Tongue (tissue), 2 donors: ENCODE data around the gene SATB2. TPM values are rescaled to one million over a fixed set of nuclear protein-coding genes. Genes with fewer than 3 reads are reported as not detected.

ENCODE experiments used
- DNase-seq: peaks from one replicate; pipeline ENCODE4 v3.0.0-alpha.2; 2015
- total RNA-seq: library from RNA; depleted of rRNA; stranded (reverse); fragments of >200 nt; gene quantifications from one replicate; pipeline ENCODE4 v1.2.3, GENCODE V29; 2014

SATB2 gene
- 23.1 TPM for total RNA-seq

- peak; percentile 63 for DNase-seq
Measured at GRCh38 chr2:199457147-199458008, at the start of gene SATB2. SATB2 (minus strand) TSS chr2:199457939; CDS start chr2:199456037, 1,902 bp downstream.

- no peak for DNase-seq
Measured at GRCh38 chr2:199505755-199506403, 48.1 kb upstream of the SATB2 start.

GRCh38 chr2:199503148-199503547, 45.4 kb upstream of the SATB2 start:
- DNase-seq = no peak

DNA sequence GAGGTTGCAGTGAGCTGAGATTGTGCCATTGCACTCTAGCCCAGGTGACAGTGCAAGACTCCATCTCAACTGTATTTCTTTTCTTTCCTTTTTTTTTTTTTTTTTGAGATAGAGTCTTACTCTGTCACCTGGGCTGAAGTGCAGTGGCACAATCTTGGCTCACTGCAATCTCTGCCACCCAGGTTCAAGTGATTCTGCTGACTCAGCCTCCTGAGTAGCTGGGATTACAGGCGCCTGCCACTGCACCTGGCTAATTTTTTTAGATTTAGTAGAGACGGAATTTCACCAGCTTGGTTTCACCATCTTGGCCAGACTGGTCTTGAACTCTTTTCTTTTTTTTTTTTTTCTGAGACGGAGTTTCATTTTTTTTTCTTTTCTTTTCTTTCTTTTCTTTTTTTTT, 41.3 kb upstream of the SATB2 start:
- DNase-seq = no peak

DNA sequence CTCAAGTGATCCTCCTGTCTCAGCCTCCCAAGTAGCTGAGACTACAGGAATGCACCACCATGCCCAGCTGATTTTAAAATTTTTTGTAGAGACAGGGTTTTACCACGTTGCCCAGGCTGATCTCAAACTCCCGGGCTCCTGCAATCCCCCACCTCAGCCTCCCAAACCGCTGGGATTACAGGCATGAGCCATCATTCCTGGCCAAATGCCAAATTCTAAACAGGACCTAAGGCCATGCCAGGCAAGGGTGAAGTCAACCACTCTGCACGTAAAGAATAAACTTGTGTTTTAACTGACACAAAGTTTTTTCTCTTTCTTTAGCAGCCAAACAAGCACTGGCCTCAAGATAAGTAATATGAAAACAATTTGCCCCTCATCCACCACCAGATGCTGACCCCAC, 37.4 kb upstream of the SATB2 start:
- no peak for DNase-seq

DNA sequence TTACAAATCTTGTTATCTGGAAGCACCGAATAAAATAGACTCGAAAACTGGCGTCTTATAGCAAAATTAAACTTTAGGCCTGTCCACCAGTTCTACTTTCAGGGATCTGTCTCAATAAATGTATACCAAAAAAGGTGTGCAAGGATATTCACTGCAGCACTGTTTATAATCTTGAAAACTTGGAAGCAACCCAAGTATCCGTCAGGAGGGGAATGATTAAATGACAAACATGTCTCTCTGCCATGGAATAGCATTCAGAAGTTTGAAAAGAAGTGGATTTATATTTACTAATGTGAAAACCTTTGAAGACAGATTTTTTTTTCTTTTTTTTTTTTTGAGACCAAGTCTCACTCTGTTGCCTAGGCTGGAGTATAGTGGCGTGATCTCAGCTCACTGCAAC, 32.3 kb upstream of the SATB2 start:
- peak; percentile 15 for DNase-seq

DNA sequence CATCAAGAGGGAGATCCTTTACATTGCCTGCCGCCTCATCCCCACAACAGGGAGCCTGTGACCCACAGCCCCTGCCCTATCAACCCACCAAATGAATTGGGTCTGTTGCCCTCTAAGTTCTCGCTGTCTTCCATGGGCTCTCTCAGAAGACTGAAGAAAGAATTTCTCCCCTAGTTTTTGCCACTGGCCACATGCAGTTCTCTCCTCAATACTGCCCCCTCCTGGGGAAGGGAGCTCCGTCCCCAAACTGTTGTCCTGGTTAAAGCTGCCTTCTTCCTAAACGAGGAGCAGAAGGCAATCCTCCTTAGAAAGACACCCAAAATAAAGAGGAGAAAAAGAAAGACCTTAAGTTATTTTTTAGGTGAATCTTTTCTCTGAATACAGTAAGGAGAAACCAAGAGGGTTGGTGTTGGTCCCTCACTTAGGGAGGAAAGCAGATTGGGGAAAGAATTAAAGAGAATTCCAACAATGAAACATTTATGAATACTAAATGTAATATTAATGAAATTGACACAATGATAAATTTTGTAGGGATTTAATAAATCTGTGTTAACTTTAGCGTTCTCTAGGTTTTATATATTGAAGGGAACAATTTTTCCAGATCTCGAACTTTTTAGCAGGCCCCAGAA, 31.1 kb upstream of the SATB2 start:
- peak; percentile 74 for DNase-seq

DNA sequence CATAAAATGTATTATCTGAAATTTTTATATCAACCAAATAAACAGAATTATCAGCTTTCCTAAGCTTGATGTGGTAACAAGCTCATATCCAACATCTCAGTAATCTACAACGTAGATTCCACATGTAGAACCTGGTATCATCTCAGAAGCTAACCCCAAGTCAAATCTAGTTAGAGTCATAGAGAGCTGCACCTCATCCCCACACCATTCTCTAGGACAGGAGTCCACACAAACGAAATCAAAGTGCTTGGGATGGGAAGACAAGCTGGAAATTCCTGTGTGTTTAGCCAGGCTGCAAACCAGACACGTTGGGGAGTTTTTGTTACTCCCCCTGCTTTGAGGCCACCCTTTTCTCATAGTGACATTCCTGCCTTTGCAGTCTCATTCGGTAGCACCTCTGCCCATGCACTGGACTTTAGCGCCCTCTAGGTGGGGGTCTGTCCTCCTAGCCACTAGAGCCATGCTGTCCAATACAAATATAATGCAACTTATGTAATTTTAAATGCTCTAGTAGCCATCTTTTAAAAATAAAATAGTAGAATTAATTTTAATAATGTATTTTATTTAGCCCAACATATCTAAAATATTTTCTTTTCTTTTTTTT, 28.1 kb upstream of the SATB2 start:
- peak; percentile 74 for DNase-seq

DNA sequence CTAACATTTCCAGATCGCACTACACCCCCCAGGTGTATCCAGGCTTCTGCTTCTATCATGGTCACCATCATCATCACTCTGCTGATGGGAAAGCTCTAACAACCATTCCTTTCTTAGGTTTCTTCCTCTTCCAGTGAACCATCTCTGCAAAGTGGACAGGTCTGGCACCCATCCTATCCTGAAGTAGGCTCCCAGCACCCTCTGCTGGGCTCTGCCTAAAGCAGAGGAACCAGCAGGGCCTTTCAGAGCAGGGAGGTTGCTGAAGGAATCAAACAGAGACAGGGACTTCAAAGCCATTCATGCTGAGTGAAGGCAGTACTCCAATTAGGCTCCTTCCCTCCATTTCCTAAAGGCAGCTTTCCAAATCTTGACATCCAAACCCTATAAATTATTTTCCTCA, 27.2 kb upstream of the SATB2 start:
- DNase-seq = no peak

DNA sequence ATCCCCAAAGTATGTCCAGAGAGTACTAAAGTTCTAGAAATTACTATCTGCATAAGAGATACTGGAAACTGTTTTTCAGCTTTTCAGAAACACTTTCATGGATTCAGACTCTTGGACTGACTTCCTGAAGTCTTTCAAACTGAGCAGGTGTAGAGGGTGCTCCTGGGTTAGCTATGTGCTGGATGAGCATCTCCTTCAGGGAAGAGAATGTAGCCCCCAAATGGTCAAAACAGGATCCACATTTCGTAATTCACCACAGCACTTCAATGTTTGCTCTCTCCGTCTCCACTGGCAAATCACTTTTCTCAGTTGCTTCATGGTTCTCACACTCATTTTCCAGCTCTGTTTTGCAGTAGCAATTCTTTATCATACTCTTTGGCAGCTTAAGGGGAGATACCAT, 23.2 kb upstream of the SATB2 start:
- DNase-seq = no peak

DNA sequence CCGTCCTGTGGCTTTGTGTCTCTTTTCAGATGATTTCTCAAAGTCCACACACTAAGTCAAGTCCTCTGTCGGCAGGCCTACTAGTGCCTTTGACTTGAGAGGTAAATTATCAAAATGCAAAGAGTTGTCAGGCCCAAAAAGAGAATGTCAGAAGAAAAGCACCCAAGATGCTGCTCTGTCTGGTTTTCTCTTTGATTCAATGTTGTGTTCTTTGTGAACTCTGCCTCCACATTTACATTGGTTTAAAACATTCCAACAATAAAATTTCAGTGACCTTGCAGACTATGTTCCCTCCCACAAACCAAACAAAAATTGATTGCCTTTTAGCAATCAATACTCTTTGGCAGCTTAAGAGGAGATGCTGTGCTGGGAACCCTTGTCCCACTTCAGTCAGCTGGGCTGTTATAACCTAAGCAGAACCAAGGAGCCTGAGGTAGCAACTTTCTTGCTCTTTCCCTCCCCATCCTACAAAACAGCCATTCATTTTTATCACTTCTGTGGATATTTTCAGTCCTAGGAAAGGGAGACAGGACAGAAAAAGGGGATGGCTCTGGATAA, 19.6 kb upstream of the SATB2 start:
- DNase-seq = no peak

DNA sequence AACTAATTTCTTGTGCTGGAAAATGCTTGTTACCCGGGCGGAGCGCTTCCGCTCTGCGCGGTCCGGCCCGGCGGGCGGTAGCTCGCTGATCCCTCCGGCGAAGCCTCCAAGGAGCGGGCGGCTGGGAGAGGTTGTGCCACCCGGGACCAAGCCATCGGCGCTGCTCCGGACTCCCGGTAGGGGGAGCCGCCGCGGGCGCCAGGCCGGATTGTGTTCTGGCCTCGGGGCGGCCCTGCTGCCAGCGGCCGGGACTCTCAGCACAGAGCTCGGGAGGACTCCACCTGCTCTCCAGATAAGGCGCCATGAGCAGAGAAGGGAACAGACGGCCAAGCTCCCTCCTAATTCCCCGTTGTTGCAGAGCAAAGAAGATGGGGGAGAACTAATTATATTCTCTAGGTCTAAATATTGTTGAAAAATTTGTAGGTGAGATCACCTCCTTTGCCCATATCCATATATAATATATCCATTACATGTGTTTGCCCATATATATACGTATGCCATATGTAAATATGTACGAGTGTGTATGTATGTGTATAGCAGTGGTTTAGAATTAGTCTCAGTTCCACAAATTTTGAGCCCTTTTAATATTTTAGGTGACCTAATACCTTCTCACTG, 13.8 kb upstream of the SATB2 start:
- peak; percentile 76 for DNase-seq

DNA sequence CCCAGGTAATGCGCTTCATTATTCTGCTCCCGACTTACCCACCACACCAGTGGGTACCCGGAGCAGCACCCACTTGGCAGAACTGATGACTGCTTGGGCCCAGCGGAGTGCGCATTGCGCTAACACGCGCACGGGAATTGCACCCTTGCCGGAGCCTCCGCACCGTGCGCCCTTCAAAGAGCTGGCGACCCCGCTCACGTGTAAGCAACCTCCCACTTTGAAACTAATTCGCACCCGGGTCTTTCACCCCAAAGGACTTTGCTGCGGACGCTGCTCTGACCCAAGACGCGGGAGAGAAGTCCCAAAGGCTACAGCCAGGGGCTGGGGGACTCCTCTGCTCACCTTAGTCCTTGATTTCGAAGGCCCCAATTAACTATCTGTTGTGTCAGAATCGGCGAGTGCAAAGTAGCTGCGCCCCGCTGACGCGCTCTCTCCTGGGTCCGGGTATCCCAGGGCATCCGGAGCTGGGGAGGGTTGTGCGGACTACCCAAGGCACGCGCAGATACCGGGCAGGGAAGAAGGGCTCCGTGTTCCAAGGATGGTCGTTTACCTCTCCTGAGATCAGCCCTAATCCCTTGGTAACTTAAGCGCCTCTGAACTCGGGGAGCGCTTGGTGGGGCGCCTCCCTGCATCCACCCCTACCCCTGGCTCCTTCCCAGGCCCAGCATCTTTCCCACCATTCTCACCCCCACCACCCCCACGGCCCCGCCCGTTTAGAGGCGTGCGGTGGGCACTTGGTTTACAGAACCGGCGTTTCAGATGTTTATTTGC, 13.1 kb upstream of the SATB2 start:
- peak; percentile 20 for DNase-seq

GRCh38 chr2:199470361-199470671, 12.6 kb upstream of the SATB2 start:
- DNase-seq = peak; percentile 5

GRCh38 chr2:199469514-199470360, 12.0 kb upstream of the SATB2 start:
- DNase-seq = peak; percentile 40

GRCh38 chr2:199468561-199469513, 11.1 kb upstream of the SATB2 start:
- DNase-seq = peak; percentile 49

DNA sequence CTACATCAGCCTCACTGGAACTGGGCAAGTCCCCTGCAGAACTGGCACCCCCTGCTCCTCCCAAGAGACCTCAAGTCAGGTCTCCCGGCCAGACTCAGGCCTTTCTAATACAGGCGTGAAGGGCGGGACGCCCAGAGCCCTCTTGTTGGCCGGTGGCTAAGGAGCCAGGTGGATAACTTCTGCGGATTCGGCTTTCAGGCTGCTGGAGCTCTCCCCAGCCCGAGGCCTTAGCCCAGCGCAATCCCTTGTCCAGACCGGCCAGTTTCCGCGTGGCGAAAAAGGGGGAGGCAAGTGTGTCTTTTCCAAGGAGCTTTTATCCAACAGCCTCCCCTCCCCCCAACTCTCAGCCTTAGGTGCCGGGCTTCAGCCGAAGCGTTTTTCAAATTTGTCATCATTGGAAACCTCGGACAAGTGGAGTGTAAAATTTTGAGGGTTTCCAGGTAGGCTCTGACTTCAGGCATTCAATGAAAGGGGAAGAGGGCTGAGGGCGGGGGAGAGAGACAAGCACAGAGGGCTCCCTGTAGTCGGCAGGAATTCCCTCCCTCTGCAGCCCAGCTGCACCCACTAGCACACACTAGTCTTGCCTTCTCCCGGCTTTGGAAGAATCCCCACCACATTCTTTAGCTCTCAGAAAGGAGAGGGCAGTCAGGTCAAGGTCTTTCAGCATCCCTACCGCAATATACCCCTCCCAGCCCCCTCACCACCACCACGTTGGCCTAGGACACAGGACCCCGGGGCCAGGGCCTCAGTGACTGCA, 9.5 kb upstream of the SATB2 start:
- DNase-seq = peak; percentile 59

DNA sequence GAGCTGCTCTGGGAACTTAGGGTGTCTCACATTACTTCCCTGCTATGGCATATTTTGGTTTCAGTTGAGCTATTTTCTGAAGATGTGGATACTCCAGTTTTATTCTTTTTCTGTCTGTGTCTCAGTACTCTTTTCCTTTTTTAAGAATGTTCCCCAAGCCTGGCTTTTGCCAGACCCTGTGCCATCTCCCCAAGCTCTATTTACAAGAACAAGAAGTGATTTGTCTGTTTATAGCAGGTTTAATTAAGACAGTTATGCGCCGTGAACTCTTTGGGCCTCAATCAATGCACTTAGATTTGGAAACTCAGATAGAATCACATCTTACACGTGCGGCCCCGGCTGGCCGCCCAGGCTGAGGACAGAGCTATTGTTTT, 8.9 kb upstream of the SATB2 start:
- DNase-seq = peak; percentile 38
